GM12878 (cell line): ENCODE data around the gene RPA3. TPM values are rescaled to one million over a fixed set of nuclear protein-coding genes. Genes with fewer than 3 reads are reported as not detected.

ENCODE experiments used
- ATAC-seq: fragments of 200-7000 bp; cut with Tn5 transposase; 3 replicates; pipeline ENCODE4 v1.9.1; 2020; ENCODE audit warnings: mild to moderate bottlenecking, moderate library complexity
- BruUV-seq: library from RNA; stranded (reverse); fragments of 400-500 nt; replicated peaks from 2 replicates; lab custom pipeline; 2021; lab: Mats Ljungman, UMichigan
- CTCF ChIA-PET: fragments of 300-600 bp; sonication (Branson Sonifier 250); formaldehyde crosslinking; extraction: SDS; loops from one replicate; lab custom pipeline; 2021; ENCODE audit warnings: inconsistent platforms; lab: Yijun Ruan, JAX
- POLR2A ChIA-PET: fragments of 350-600 bp; formaldehyde crosslinking; extraction: SDS; loops from one replicate; lab custom pipeline; 2021; ENCODE audit warnings: inconsistent platforms; lab: Charles Lee
- RAD21 ChIA-PET: fragments of 300-600 bp; sonication (Branson Sonifier 250); formaldehyde crosslinking; loops from one replicate; lab custom pipeline; 2023; ENCODE audit warnings: antibody characterized with exemption; ENCODE audit not compliant: unreplicated experiment; lab: Charles Lee
- SMC1A ChIA-PET: fragments of 300-600 bp; sonication (Branson Sonifier 250); formaldehyde crosslinking; loops from one replicate; lab custom pipeline; 2023; ENCODE audit not compliant: unreplicated experiment, uncharacterized antibody; lab: Charles Lee
- DNase-seq: peaks from one replicate; pipeline ENCODE4 v3.0.0-alpha.2; 2011; ENCODE audit warnings: low read depth, low spot score
- FAIRE-seq: peaks from 3 replicates; lab custom pipeline; 2011; peaks lifted over from hg19 to GRCh38; lab: Jason Lieb, UNC
- H2AFZ ChIP-seq: 2 replicates; pipeline ENCODE4 v1.6.0; 2011; ENCODE audit warnings: low read depth, low read length, control low read depth; ENCODE audit not compliant: control insufficient read depth
- H3K27ac ChIP-seq: 2 replicates; pipeline ENCODE4 v1.5.1; 2011; ENCODE audit warnings: control low read depth; ENCODE audit not compliant: control insufficient read depth, insufficient read depth
- H3K27me3 ChIP-seq, 2 experiments: replicated peaks in 1 of 2; 2 replicates each; pipeline versions ENCODE4 v1.6.0 to v1.6.1; 2011; ENCODE audit warnings: low read length in 1 of 2; ENCODE audit not compliant: control insufficient read depth in 2 of 2, insufficient read depth in 2 of 2
- H3K36me3 ChIP-seq, 2 experiments: 2 replicates each; pipeline ENCODE4 v1.5.1; 2011; ENCODE audit warnings: low read length in 1 of 2; ENCODE audit not compliant: control insufficient read depth in 2 of 2, insufficient read depth in 2 of 2
- H3K4me1 ChIP-seq: 2 replicates; pipeline ENCODE4 v1.6.1; 2011; ENCODE audit warnings: mild to moderate bottlenecking, low read length, moderate library complexity, mixed read lengths; ENCODE audit not compliant: control insufficient read depth, insufficient read depth
- H3K4me2 ChIP-seq: 2 replicates; pipeline ENCODE4 v1.6.0; 2011; ENCODE audit warnings: control low read depth; ENCODE audit not compliant: control insufficient read depth, insufficient read depth
- H3K4me3 ChIP-seq: fragments of 200-600 bp; sonication (generic); 2 replicates; pipeline ENCODE4 v1.5.1; 2016
- H3K79me2 ChIP-seq: 2 replicates; pipeline ENCODE4 v1.6.0; 2011; ENCODE audit warnings: low read length; ENCODE audit not compliant: control insufficient read depth, insufficient read depth
- H3K9ac ChIP-seq: 2 replicates; pipeline ENCODE4 v1.8.0; 2011; ENCODE audit warnings: low read length, control low read depth, mixed read lengths; ENCODE audit not compliant: control insufficient read depth, insufficient read depth
- H3K9me3 ChIP-seq: replicated peaks from 3 replicates; pipeline ENCODE4 v1.5.1; 2011; ENCODE audit warnings: mild to moderate bottlenecking, low read length; ENCODE audit not compliant: control insufficient read depth, insufficient read depth
- H4K20me1 ChIP-seq: 2 replicates; pipeline ENCODE4 v1.6.0; 2011; ENCODE audit not compliant: control insufficient read depth, insufficient read depth
- BCL11A ChIP-seq: IDR thresholded peaks from 2 replicates; pipeline ENCODE4 v1.6.1; 2011; ENCODE audit warnings: low read depth, low read length
- CHD1 ChIP-seq: IDR thresholded peaks from 2 replicates; pipeline ENCODE4 v1.6.1; 2012; ENCODE audit warnings: low read depth, low read length, improper control_type of control experiment
- CHD2 ChIP-seq: IDR thresholded peaks from 2 replicates; pipeline ENCODE4 v1.6.1; 2011; ENCODE audit warnings: low read depth, low read length, improper control_type of control experiment, borderline replicate concordance
- HDAC2 ChIP-seq: fragments of 200-600 bp; sonication (generic); IDR thresholded peaks from 2 replicates; pipeline ENCODE4 v1.6.1; 2017
- PML ChIP-seq: IDR thresholded peaks from 2 replicates; pipeline ENCODE4 v1.6.1; 2012; ENCODE audit warnings: low read length, inconsistent platforms
- SIN3A ChIP-seq: IDR thresholded peaks from 2 replicates; pipeline ENCODE4 v1.6.1; 2012; ENCODE audit warnings: low read depth, low read length, improper control_type of control experiment
- SREBF1 ChIP-seq: IDR thresholded peaks from 2 replicates; pipeline ENCODE4 v1.6.1; 2012; ENCODE audit warnings: mild to moderate bottlenecking, low read length
- TAF1 ChIP-seq: IDR thresholded peaks from 2 replicates; pipeline ENCODE4 v1.6.1; 2011; ENCODE audit warnings: mild to moderate bottlenecking, low read depth, low read length, borderline replicate concordance
- ZZZ3 ChIP-seq: IDR thresholded peaks from 2 replicates; pipeline ENCODE4 v1.6.1; 2011; ENCODE audit warnings: low read depth; ENCODE audit not compliant: control insufficient read depth, insufficient read length
- WGBS: methylation state at CpG from one replicate; pipeline ENCODE4 v1.1.6; 2016; ENCODE audit warnings: low lambda C conversion rate; ENCODE audit not compliant: insufficient replicate concordance, insufficient coverage; ENCODE audit errors: missing lambda C conversion rate; 5-methylcytosine and 5-hydroxymethylcytosine counted together
- in situ Hi-C: fragments of 300-500 bp; cut with MboI; formaldehyde crosslinking; loops from 9 replicates; pipeline ENCODE4 v1.14.3; 2018; ENCODE audit warnings: mixed read lengths
- intact Hi-C: fragments of 100-400 bp; cut with micrococcal nuclease; formaldehyde crosslinking; loops from one replicate; pipeline ENCODE4 v1.14.2; 2022; ENCODE audit not compliant: unreplicated experiment
- polyA plus RNA-seq, 11 experiments: library from polyadenylated mRNA; depleted of rRNA in 4 of 11; unstranded in 6 of 11; stranded (reverse) in 5 of 11; fragments of >200 nt; fragmentation: Nextera tagmentation in 4 of 11; fragmentation: Illumina TruSeq in 1 of 11; extraction: Ambion mirVana in 4 of 11; extraction: Trizol in 1 of 11; gene quantifications; 1 replicate in 1 of 11; 2 replicates in 10 of 11; pipeline versions ENCODE4 v1.2.1 to v1.2.3, GENCODE V29; 2011 to 2016; ENCODE audit warnings: inconsistent platforms in 2 of 11, missing spikeins in 2 of 11, low read depth in 1 of 11
- total RNA-seq, 4 experiments: library from RNA; depleted of rRNA in 3 of 4; stranded (reverse); fragments of >200 nt in 3 of 4; fragmentation: Illumina TruSeq in 1 of 4; extraction: Trizol in 1 of 4; gene quantifications; 2 replicates each; pipeline versions ENCODE4 v1.2.1 to v1.2.3, GENCODE V29; 2013 to 2021
- TF ChIP-seq, protein P1 (sequence below): IDR thresholded peaks from 2 replicates; pipeline ENCODE4 v1.6.1; 2011; ENCODE audit warnings: mild to moderate bottlenecking, low read depth, low read length, moderate library complexity; ENCODE audit not compliant: insufficient replicate concordance
- TF ChIP-seq, protein P2 (sequence below), 3 experiments: IDR thresholded peaks in 2 of 3; conservative IDR thresholded peaks in 1 of 3; 2 replicates each; pipeline ENCODE4 v1.5.1; 2011; ENCODE audit warnings: low read depth in 3 of 3, low read length in 3 of 3, mild to moderate bottlenecking in 3 of 3, control low read depth in 2 of 3, moderate library complexity in 2 of 3, inconsistent platforms in 1 of 3, mixed read lengths in 1 of 3; ENCODE audit not compliant: control insufficient read depth in 2 of 3, insufficient read depth in 1 of 3; ENCODE audit errors: extremely low read depth in 1 of 3
- TF ChIP-seq, protein P3 (sequence below): fragments of 450-650 bp; formaldehyde crosslinking; IDR thresholded peaks from 2 replicates; pipeline ENCODE4 v1.4.0; 2020; ENCODE audit warnings: mild to moderate bottlenecking, moderate library complexity

RPA3 gene
- total and polyA plus RNA-seq, 10 of the 15 experiments (the other 5 are each of a cell fraction or from before 2014, with no cell fraction given) = 60.2 to 343 (median 112) TPM

DNA sequence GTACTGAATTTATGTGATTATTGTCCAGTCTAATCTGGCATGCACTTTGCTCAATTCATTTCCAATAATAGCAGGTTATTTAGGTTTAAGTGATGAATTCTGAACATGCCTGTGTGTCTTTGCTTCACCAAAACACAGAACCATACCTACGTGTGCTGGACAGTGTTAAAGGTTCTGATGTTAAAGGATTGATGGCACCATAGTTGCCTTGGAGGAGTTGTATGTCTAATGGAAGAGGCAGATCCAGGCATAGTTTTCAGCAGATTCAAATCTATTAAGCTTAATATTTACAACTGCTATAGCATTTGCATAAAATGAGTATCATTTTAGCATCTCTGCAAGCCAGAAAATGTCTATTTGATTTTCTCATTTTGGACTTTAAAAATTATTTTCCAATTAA, 105.9 kb downstream of the RPA3 start:
- no peaks in the 10 kb centered on the region for H3K4me1 ChIP-seq
- BruUV-seq = no TSS peak
- no peaks in the 10 kb centered on the region for H3K79me2 ChIP-seq
- H3K4me2 ChIP-seq = no peak overlapping the region
- 100% methylated on average over 1 of the region's 1 CpG for WGBS
- FAIRE-seq = no peak
- H3K9ac ChIP-seq = no peak overlapping the region
- peaks cover 0 to 2% of the 10 kb centered on the region in 2 experiments; a peak in 1 of 4 replicates for H3K36me3 ChIP-seq
- ChIA-PET SMC1A (interaction anchor here (0.8 to 0.9 kb wide), 3 partner anchors 8 to 605 kb away, joined by 3 read pairs; no protein-coding TSS in a partner anchor), POLR2A (no interaction called here), RAD21 (no interaction called here), CTCF (no interaction called here)
- H3K27me3 ChIP-seq = no peaks in the 10 kb centered on the region
- in situ Hi-C loops (no loop called here), intact Hi-C loops (no loop called here)
- TF ChIP-seq SREBF1 (no peak), TAF1 (no peak), BCL11A (no peak), CHD2 (no peak)
- TF ChIP-seq, protein P1, sequence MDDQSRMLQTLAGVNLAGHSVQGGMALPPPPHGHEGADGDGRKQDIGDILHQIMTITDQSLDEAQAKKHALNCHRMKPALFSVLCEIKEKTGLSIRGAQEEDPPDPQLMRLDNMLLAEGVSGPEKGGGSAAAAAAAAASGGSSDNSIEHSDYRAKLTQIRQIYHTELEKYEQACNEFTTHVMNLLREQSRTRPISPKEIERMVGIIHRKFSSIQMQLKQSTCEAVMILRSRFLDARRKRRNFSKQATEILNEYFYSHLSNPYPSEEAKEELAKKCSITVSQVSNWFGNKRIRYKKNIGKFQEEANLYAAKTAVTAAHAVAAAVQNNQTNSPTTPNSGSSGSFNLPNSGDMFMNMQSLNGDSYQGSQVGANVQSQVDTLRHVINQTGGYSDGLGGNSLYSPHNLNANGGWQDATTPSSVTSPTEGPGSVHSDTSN = no peak
- no peaks in the 10 kb centered on the region for H4K20me1 ChIP-seq
- no peak for DNase-seq
- H2AFZ ChIP-seq = no peak overlapping the region
- no peaks in the 10 kb centered on the region for H3K9me3 ChIP-seq
- H3K27ac ChIP-seq = no peak overlapping the region
- no peak for ATAC-seq
- no peak overlapping the region for H3K4me3 ChIP-seq

DNA sequence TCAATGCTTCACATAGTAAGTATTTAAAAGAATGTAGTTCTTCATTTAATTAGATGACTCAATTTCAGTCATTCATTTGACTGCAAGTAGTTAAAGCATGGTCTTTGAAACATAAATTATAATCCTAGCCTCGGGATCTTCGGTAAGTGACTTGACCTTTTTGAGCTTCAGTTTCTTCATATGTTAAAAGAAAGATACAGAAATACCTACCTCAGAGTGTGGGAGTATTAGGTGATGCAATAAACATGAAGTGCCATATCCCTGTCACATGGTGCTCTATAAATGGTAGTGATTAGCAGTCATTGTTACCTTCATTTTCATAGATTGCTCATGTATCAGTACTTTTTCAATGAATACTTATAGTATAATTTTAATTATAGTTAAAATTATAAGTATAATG, 109.1 kb downstream of the RPA3 start:
- H3K9me3 ChIP-seq = no peaks in the 10 kb centered on the region
- in situ Hi-C loops (no loop called here), intact Hi-C loops (no loop called here)
- FAIRE-seq = no peak
- H3K4me1 ChIP-seq = no peaks in the 10 kb centered on the region
- H3K27ac ChIP-seq = no peak overlapping the region
- ATAC-seq = no peak
- BruUV-seq = no TSS peak
- ChIA-PET POLR2A (no interaction called here), CTCF (interaction anchor here (0.6 to 2.2 kb wide), 2 partner anchors 14 to 37 kb away, joined by 3 to 8 read pairs; no protein-coding TSS in a partner anchor), SMC1A (no interaction called here), RAD21 (no interaction called here)
- no peak for DNase-seq
- H3K79me2 ChIP-seq = no peaks in the 10 kb centered on the region
- H3K4me2 ChIP-seq = no peak overlapping the region
- peaks cover 0 to 16% of the 10 kb centered on the region in 2 experiments; a peak in 1 of 4 replicates for H3K36me3 ChIP-seq
- H2AFZ ChIP-seq = no peak overlapping the region
- no peaks in the 10 kb centered on the region for H4K20me1 ChIP-seq
- H3K4me3 ChIP-seq = no peak overlapping the region
- WGBS = 98% methylated on average over 2 of the region's 2 CpGs
- H3K9ac ChIP-seq = no peak overlapping the region
- no peaks in the 10 kb centered on the region for H3K27me3 ChIP-seq
- TF ChIP-seq HDAC2 (no peak), CHD1 (no peak), ZZZ3 (no peak), PML (no peak), SIN3A (no peak)
- TF ChIP-seq, protein P2, sequence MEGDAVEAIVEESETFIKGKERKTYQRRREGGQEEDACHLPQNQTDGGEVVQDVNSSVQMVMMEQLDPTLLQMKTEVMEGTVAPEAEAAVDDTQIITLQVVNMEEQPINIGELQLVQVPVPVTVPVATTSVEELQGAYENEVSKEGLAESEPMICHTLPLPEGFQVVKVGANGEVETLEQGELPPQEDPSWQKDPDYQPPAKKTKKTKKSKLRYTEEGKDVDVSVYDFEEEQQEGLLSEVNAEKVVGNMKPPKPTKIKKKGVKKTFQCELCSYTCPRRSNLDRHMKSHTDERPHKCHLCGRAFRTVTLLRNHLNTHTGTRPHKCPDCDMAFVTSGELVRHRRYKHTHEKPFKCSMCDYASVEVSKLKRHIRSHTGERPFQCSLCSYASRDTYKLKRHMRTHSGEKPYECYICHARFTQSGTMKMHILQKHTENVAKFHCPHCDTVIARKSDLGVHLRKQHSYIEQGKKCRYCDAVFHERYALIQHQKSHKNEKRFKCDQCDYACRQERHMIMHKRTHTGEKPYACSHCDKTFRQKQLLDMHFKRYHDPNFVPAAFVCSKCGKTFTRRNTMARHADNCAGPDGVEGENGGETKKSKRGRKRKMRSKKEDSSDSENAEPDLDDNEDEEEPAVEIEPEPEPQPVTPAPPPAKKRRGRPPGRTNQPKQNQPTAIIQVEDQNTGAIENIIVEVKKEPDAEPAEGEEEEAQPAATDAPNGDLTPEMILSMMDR (IDR thresholded peaks at IDR 0.05 in 2 of 3, conservative IDR thresholded peaks at IDR 0.05 in 1 of 3; ENCODE audit: control insufficient read depth in 2 of 3, extremely low read depth in 1 of 3, insufficient read depth in 1 of 3, low read depth in 3 of 3, low read length in 3 of 3) = no peak
- TF ChIP-seq, protein P3, sequence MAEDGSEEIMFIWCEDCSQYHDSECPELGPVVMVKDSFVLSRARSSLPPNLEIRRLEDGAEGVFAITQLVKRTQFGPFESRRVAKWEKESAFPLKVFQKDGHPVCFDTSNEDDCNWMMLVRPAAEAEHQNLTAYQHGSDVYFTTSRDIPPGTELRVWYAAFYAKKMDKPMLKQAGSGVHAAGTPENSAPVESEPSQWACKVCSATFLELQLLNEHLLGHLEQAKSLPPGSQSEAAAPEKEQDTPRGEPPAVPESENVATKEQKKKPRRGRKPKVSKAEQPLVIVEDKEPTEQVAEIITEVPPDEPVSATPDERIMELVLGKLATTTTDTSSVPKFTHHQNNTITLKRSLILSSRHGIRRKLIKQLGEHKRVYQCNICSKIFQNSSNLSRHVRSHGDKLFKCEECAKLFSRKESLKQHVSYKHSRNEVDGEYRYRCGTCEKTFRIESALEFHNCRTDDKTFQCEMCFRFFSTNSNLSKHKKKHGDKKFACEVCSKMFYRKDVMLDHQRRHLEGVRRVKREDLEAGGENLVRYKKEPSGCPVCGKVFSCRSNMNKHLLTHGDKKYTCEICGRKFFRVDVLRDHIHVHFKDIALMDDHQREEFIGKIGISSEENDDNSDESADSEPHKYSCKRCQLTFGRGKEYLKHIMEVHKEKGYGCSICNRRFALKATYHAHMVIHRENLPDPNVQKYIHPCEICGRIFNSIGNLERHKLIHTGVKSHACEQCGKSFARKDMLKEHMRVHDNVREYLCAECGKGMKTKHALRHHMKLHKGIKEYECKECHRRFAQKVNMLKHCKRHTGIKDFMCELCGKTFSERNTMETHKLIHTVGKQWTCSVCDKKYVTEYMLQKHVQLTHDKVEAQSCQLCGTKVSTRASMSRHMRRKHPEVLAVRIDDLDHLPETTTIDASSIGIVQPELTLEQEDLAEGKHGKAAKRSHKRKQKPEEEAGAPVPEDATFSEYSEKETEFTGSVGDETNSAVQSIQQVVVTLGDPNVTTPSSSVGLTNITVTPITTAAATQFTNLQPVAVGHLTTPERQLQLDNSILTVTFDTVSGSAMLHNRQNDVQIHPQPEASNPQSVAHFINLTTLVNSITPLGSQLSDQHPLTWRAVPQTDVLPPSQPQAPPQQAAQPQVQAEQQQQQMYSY (CRISPR knock-in tag) = no peak
